NB4 (cell line): ENCODE measurements around the gene MMRN1.

ENCODE experiments used
- DNase-seq: peaks from one replicate; pipeline ENCODE4 v3.0.0; 2010; ENCODE audit warnings: low read depth
- H3K4me3 ChIP-seq: one replicate; pipeline ENCODE4 v1.5.1; 2011; ENCODE audit warnings: mild to moderate bottlenecking, low read depth, low read length, moderate library complexity
- MYC ChIP-seq: IDR thresholded peaks from 2 replicates; pipeline ENCODE4 v1.6.1; 2011; ENCODE audit warnings: low read depth, low read length
- POLR2A ChIP-seq: IDR thresholded peaks from 2 replicates; pipeline ENCODE4 v1.6.1; 2011; ENCODE audit warnings: mild to moderate bottlenecking; ENCODE audit not compliant: insufficient read length; ENCODE audit errors: extremely low read depth
- TF ChIP-seq, protein P1 (sequence below): IDR thresholded peaks from one replicate; pipeline ENCODE4 v1.5.1; 2012; ENCODE audit warnings: low read depth, low read length
- TF ChIP-seq, protein P2 (sequence below): IDR thresholded peaks from 2 replicates; pipeline ENCODE4 v1.6.1; 2011; ENCODE audit warnings: low read depth, low read length

MMRN1 gene

DNA sequence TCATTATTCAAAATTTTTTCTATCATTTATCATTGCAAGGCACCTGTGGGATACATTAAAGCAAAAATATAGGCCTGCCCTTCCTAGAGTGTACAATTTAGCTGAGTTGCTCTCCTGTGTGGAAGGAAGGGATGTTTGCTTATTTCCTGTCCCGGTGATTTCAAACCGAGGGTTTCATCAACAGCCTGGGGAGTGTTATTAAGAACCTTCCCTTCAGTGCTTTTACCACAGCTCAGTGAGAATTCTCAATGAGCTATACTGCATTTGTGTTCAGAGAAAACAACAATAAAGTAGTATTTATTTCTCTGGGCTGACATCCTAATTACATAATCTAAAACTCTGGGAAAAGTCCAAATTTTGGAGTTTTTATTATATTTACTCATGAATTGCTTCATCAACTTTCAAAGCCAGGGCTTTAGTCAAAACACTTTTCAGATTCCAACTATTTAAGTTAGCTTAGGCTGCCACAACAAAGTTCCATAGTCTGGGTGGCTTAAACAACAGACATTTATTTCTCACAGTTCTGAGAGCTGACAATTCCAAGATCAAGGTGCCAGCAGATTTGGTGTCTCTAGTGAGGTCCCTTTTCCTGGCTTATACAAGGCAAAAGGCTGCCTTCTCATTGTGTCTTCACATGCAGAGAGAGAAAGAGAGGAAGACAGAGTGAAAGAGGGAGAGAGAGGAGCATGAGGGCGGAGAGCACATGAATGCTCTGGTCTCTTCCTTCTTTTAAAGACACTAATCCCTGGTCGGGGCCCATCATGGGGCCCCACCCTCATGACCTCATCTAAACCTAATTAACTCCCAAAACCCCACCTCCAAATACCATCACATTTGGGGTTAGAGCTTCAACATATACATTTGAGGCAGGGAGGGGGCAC is 62.6 kb downstream of the MMRN1 start:
- H3K4me3 ChIP-seq: no peak overlapping the region
- DNase-seq: no peak
- TF ChIP-seq, protein P1, sequence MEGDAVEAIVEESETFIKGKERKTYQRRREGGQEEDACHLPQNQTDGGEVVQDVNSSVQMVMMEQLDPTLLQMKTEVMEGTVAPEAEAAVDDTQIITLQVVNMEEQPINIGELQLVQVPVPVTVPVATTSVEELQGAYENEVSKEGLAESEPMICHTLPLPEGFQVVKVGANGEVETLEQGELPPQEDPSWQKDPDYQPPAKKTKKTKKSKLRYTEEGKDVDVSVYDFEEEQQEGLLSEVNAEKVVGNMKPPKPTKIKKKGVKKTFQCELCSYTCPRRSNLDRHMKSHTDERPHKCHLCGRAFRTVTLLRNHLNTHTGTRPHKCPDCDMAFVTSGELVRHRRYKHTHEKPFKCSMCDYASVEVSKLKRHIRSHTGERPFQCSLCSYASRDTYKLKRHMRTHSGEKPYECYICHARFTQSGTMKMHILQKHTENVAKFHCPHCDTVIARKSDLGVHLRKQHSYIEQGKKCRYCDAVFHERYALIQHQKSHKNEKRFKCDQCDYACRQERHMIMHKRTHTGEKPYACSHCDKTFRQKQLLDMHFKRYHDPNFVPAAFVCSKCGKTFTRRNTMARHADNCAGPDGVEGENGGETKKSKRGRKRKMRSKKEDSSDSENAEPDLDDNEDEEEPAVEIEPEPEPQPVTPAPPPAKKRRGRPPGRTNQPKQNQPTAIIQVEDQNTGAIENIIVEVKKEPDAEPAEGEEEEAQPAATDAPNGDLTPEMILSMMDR: no peak
- TF ChIP-seq, protein P2, sequence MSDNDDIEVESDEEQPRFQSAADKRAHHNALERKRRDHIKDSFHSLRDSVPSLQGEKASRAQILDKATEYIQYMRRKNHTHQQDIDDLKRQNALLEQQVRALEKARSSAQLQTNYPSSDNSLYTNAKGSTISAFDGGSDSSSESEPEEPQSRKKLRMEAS: no peak
- no peak for TF ChIP-seq POLR2A
- no peak for TF ChIP-seq MYC

DNA sequence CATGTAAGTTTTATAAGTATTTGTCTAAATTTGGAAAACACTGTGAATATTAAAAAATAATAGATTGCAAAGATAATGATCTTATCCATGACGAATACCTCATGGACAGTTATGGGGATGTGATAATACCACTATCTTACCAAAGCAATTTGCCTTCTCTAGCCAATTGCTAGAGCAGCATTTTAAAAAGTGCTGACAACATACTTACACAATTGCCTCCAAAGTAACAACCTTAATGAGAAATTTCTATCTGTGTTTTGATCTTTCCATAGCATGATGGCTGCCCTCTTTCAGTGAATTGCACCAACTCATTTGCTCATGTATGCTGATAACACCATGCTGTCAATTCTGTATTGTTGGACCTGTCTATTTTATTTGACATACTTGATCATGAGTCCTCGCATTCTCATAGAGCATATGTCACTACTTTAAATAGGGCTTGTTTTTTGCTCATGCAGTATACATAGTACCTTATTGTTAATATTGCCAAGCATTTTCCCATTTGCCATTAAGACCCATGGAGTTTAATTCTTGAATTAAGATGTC is 87.2 kb downstream of the MMRN1 start:
- no peak for DNase-seq
- TF ChIP-seq POLR2A (no peak), MYC (no peak)
- TF ChIP-seq, protein P2: no peak
- TF ChIP-seq, protein P1: no peak
- no peak overlapping the region for H3K4me3 ChIP-seq

DNA sequence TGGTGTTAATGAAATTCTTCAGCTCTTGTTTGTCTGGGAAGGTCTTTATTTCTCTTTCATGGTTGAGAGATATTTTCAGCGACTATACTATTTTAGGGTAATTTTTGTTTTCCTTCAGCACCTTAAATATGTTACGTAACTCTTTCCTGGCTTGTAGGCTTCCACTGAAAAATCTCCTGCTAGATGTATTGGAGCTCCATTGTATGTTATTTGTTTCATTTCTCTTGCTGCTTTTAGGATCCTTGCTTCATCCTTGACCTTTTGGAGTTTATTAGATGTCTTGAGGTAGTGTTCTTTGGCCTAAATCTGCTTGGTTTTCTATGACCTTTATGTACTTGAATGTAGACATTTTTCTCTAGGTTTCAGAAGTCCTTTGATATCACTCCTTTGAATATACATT is 93.6 kb downstream of the MMRN1 start:
- TF ChIP-seq, protein P1: no peak
- TF ChIP-seq POLR2A (no peak), MYC (no peak)
- TF ChIP-seq, protein P2: no peak
- DNase-seq: no peak
- H3K4me3 ChIP-seq: no peak overlapping the region

DNA sequence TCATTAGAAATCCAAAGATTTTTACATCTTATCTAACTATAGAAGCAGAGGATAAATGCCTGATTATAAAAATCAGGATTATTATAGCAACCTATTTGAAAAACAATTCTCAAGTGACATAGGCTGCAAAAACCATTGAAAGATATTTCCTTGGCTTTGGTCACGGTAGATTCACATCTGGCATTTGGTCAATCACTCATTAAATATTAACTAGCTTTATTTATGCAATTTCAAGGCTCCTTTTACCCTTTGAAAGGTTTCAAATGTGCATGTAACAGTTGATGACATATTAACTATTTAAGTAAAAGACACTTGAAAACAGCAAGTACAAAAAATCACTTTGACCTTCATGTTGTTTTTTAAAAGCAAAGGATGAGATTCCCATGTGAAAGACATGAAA is 98.1 kb downstream of the MMRN1 start:
- no peak overlapping the region for H3K4me3 ChIP-seq
- DNase-seq: no peak
- TF ChIP-seq, protein P2: no peak
- no peak for TF ChIP-seq MYC
- TF ChIP-seq, protein P1: no peak
- TF ChIP-seq POLR2A: no peak

DNA sequence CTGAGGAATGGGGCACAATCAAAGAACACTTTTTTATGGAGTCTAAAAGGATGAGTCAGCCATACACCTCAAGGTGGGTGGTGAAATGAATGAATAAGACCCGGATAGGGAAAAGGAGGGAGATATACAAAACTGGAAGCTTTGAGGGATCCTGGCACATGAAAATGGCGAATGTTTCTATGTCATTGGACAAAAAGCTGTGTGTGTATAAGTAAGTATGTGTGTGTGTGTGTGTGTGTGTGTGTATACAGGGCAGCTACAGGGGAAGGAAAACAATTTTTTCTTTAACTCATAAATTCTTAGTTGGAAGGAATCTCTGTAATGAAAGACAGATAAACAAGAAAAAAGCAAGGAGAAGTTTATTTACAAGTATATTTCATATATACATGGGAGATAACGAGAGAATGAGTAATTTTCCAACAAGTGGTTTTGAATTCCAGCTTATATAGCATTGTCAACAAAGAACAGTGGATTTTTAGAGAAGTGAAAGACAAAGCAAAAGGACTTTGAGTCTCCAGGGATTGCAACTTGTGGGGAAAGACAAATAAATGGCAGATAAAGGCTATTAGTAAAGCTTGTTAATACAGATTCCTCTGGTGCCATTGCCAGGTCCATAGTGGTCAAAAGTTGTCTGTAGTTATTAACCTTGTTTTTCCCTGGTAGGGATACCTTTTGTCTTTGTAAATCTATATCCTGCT is 99.7 kb downstream of the MMRN1 start:
- TF ChIP-seq, protein P2: no peak
- TF ChIP-seq MYC (no peak), POLR2A (no peak)
- TF ChIP-seq, protein P1: no peak
- no peak overlapping the region for H3K4me3 ChIP-seq
- DNase-seq: no peak
